CD4-positive, alpha-beta T cell treated with Interleukin-15 for 1 hour (primary cell): Measurements from ENCODE around the gene DNAH3.
A peak's percentile ranks its signal among the peaks of the same experiment; 100 is the strongest.
"Not testable (repeated sequence)": the region's sequence is repeated elsewhere in the genome, so short reads cannot be mapped to it uniquely, and the experiment has no call there.

ENCODE experiments used
- DNase-seq: peaks from one replicate; pipeline ENCODE4 v3.0.0-alpha.2; 2020

The DNAH3 gene

GRCh38 chr16:20984019-20984418 is 166.6 kb downstream of the DNAH3 start:
- DNase-seq = no peak

- DNase-seq = no peak
Observed at GRCh38 chr16:20976576-20976975, 174.1 kb downstream of the DNAH3 start.

- DNase-seq = not testable (repeated sequence)
Observed at GRCh38 chr16:20973201-20973600, 177.4 kb downstream of the DNAH3 start.

- no peak for DNase-seq
Observed at GRCh38 chr16:20971401-20971800, 179.2 kb downstream of the DNAH3 start.

- no peak for DNase-seq
Observed at GRCh38 chr16:20969386-20969785, 181.3 kb downstream of the DNAH3 start.

- DNase-seq = no peak
Observed at GRCh38 chr16:20968765-20969164, 181.9 kb downstream of the DNAH3 start.

GRCh38 chr16:20960899-20961298 is 189.7 kb downstream of the DNAH3 start:
- DNase-seq = no peak

- no peak for DNase-seq
Observed at GRCh38 chr16:20957153-20957552, 193.5 kb downstream of the DNAH3 start.

- no peak for DNase-seq
Observed at GRCh38 chr16:20956319-20956718, 194.3 kb downstream of the DNAH3 start.

GRCh38 chr16:20954574-20954973 is 196.1 kb downstream of the DNAH3 start:
- no peak for DNase-seq

GRCh38 chr16:20952139-20952920 is 198.3 kb downstream of the DNAH3 start:
- DNase-seq = no peak

- no peak for DNase-seq
Observed at GRCh38 chr16:20950294-20950693, 200.4 kb downstream of the DNAH3 start.

GRCh38 chr16:20949660-20950059 is 201.0 kb downstream of the DNAH3 start:
- DNase-seq = no peak

GRCh38 chr16:20948444-20948843 is 202.2 kb downstream of the DNAH3 start:
- no peak for DNase-seq

GRCh38 chr16:20946015-20946629 is 204.5 kb downstream of the DNAH3 start:
- no peak for DNase-seq

GRCh38 chr16:20945575-20945875 is 205.1 kb downstream of the DNAH3 start:
- not testable (repeated sequence) for DNase-seq

- DNase-seq = peak; percentile 38
Observed at GRCh38 chr16:20944861-20945574, 205.6 kb downstream of the DNAH3 start.

GRCh38 chr16:20942256-20942655 is 208.4 kb downstream of the DNAH3 start:
- DNase-seq = no peak

GRCh38 chr16:20941636-20941926 is 209.1 kb downstream of the DNAH3 start:
- no peak for DNase-seq

- DNase-seq = no peak
Observed at GRCh38 chr16:20940871-20941635, 209.6 kb downstream of the DNAH3 start.

- no peak for DNase-seq
Observed at GRCh38 chr16:20939611-20940010, 211.0 kb downstream of the DNAH3 start.

GRCh38 chr16:20938426-20938825 is 212.2 kb downstream of the DNAH3 start:
- DNase-seq = no peak

- no peak for DNase-seq
Observed at GRCh38 chr16:20937736-20938135, 212.9 kb downstream of the DNAH3 start.

- DNase-seq = no peak
Observed at GRCh38 chr16:20933589-20933988, 217.1 kb downstream of the DNAH3 start.
